ENCODE data around the gene PF4V1. TPM values are rescaled to one million over a fixed set of nuclear protein-coding genes. Genes with fewer than 3 reads are reported as not detected.

The PF4V1 gene
- total and polyA plus RNA-seq, 2 of the 13 experiments (the other 11 are each of a cell fraction or from before 2014, with no cell fraction given): not detected

GRCh38 chr4:73891326-73891725 lies 38.2 kb downstream of the PF4V1 start:
- in situ Hi-C loops (cut with HindIII; ENCODE audit: extremely low pct_ligation_motif_present, low pct_unique_long_range_greater_than_20kb): no loop called here
- Histone ChIP-seq H3K9ac (ENCODE audit: insufficient read depth, low read depth, low read length) (no peak overlapping the region), H3K27me3 (ENCODE audit: control insufficient read depth in 1 of 2, insufficient read depth in 2 of 2, low read length in 2 of 2) (no peaks in the 10 kb centered on the region), H2AFZ (ENCODE audit: low read length) (no peak overlapping the region), H3K4me2 (ENCODE audit: low read depth, low read length) (no peak overlapping the region), H3K36me3 (replicated peaks in 1 of 2; ENCODE audit: control insufficient read depth in 1 of 2, insufficient read depth in 2 of 2, low read length in 2 of 2) (no peaks in the 10 kb centered on the region), H3K4me3 (replicated peaks in 1 of 3; ENCODE audit: insufficient read depth in 1 of 3, low read depth in 2 of 3, low read length in 3 of 3) (no peak overlapping the region), H3K4me1 (ENCODE audit: insufficient read depth, low read length) (no peaks in the 10 kb centered on the region), H3K27ac (ENCODE audit: extremely low read length, insufficient read depth, low read length) (no peak overlapping the region), H3K79me2 (ENCODE audit: insufficient read depth, low read length) (no peaks in the 10 kb centered on the region), H4K20me1 (ENCODE audit: insufficient read depth, low read length) (no peaks in the 10 kb centered on the region), H3K9me3 (ENCODE audit: low read length) (no peaks in the 10 kb centered on the region)
- TF ChIP-seq ZNF10 (CRISPR knock-in tag; IDR thresholded peaks at IDR 0.05; ENCODE audit: borderline replicate concordance, low read depth) (no peak), TFAP4 (IDR thresholded peaks at IDR 0.05; ENCODE audit: borderline replicate concordance, low read depth) (no peak), ZNF784 (CRISPR knock-in tag; IDR thresholded peaks at IDR 0.05; ENCODE audit: borderline replicate concordance) (no peak), ZBTB3 (CRISPR knock-in tag; IDR thresholded peaks at IDR 0.05; ENCODE audit: borderline replicate concordance, low read depth) (no peak), EHMT2 (IDR thresholded peaks at IDR 0.05; ENCODE audit: borderline replicate concordance, low read depth, low read length) (no peak), GATA4 (IDR thresholded peaks at IDR 0.05; ENCODE audit: borderline replicate concordance, low read depth) (no peak), NFE2L2 (IDR thresholded peaks at IDR 0.05; ENCODE audit: low read length) (no peak), TRAFD1 (CRISPR knock-in tag; IDR thresholded peaks at IDR 0.05; ENCODE audit: borderline replicate concordance) (no peak), KDM2A (CRISPR knock-in tag; IDR thresholded peaks at IDR 0.05; ENCODE audit: borderline replicate concordance, low read depth) (no peak), KAT7 (CRISPR knock-in tag; IDR thresholded peaks at IDR 0.05; ENCODE audit: borderline replicate concordance) (no peak), TOE1 (CRISPR knock-in tag; IDR thresholded peaks at IDR 0.05) (no peak), ZNF101 (CRISPR knock-in tag; IDR thresholded peaks at IDR 0.05; ENCODE audit: borderline replicate concordance, low read depth) (no peak), ZBTB8A (CRISPR knock-in tag; IDR thresholded peaks at IDR 0.05; ENCODE audit: borderline replicate concordance, low read depth) (no peak), ZNF850 (CRISPR knock-in tag; conservative IDR thresholded peaks at IDR 0.05) (no peak), ZNF18 (CRISPR knock-in tag; IDR thresholded peaks at IDR 0.05; ENCODE audit: insufficient replicate concordance) (no peak)
- ATAC-seq (no peak), DNase-seq (ENCODE audit: low spot score) (no peak), FAIRE-seq (no peak)
- no TSS peak for BruUV-seq (replicated peaks)
- intact Hi-C loops (cut with micrococcal nuclease; ENCODE audit: unreplicated experiment): no loop called here
- WGBS (ENCODE audit: low lambda C conversion rate): 1% methylated on average over 4 of the region's 4 CpGs
- CTCF ChIA-PET (ENCODE audit: low intra/inter-chr PET ratio, low total read pairs): no interaction called here
- POLR2A ChIA-PET: no interaction called here
